BLaER1 (cell line): ENCODE results near the gene SH3PXD2A.

Source experiments
- H3K27ac ChIP-seq: shearing (Covaris generic); formaldehyde crosslinking; 2 replicates; pipeline ENCODE4 v1.8.1; 2022
- H3K27me3 ChIP-seq: shearing (Covaris generic); formaldehyde crosslinking; 2 replicates; pipeline ENCODE4 v1.8.1; 2022
- H3K36me3 ChIP-seq: shearing (Covaris generic); formaldehyde crosslinking; 2 replicates; pipeline ENCODE4 v1.8.1; 2022
- H3K4me1 ChIP-seq: shearing (Covaris generic); formaldehyde crosslinking; 2 replicates; pipeline ENCODE4 v1.8.1; 2022
- H3K4me2 ChIP-seq: shearing (Covaris generic); formaldehyde crosslinking; 2 replicates; pipeline ENCODE4 v1.8.1; 2022
- H3K4me3 ChIP-seq: shearing (Covaris generic); formaldehyde crosslinking; 2 replicates; pipeline ENCODE4 v1.8.1; 2022
- H3K9ac ChIP-seq: shearing (Covaris generic); formaldehyde crosslinking; 2 replicates; pipeline ENCODE4 v1.8.1; 2022
- H3K9me3 ChIP-seq: shearing (Covaris generic); formaldehyde crosslinking; 2 replicates; pipeline ENCODE4 v1.8.1; 2022
- H4K20me1 ChIP-seq: shearing (Covaris generic); formaldehyde crosslinking; 2 replicates; pipeline ENCODE4 v1.8.1; 2022
- Cebpa-rat ChIP-seq: shearing (Covaris generic); IDR thresholded peaks from 2 replicates; pipeline ENCODE4 v1.8.1; 2022

SH3PXD2A gene

GRCh38 chr10:103555712-103556111, 299.7 kb downstream of the SH3PXD2A start:
- no peak for TF ChIP-seq Cebpa-rat
- no peak overlapping the region for H3K27ac ChIP-seq
- H3K4me1 ChIP-seq, result peaks cover 85% of the 10 kb centered on the region
- peak overlapping the region; percentile 53; the same call in 1 of the 2 replicates for H3K9ac ChIP-seq
- H3K9me3 ChIP-seq, result peaks cover under 1% of the 10 kb centered on the region; the same call in 1 of the 2 replicates
- H3K36me3 ChIP-seq, result no peaks in the 10 kb centered on the region
- peak overlapping the region; percentile 94 for H3K4me2 ChIP-seq
- H3K4me3 ChIP-seq, result peak overlapping the region; percentile 62
- H3K27me3 ChIP-seq, result peaks cover 36% of the 10 kb centered on the region
- peaks cover 12% of the 10 kb centered on the region for H4K20me1 ChIP-seq

- Histone ChIP-seq H4K20me1 (peaks cover 12% of the 10 kb centered on the region), H3K4me1 (peaks cover 85% of the 10 kb centered on the region), H3K4me3 (peak overlapping the region; percentile 62), H3K9me3 (no peaks in the 10 kb centered on the region), H3K27ac (no peak overlapping the region), H3K4me2 (peak overlapping the region; percentile 94), H3K9ac (peak overlapping the region; percentile 53; the same call in 1 of the 2 replicates), H3K27me3 (peaks cover 33% of the 10 kb centered on the region), H3K36me3 (no peaks in the 10 kb centered on the region)
- TF ChIP-seq Cebpa-rat, result no peak
Measured at GRCh38 chr10:103555325-103555649, 300.1 kb downstream of the SH3PXD2A start.

- Histone ChIP-seq H3K4me3 (peak overlapping the region; percentile 62), H4K20me1 (peaks cover 12% of the 10 kb centered on the region), H3K9me3 (no peaks in the 10 kb centered on the region), H3K9ac (peak overlapping the region; percentile 53; the same call in 1 of the 2 replicates), H3K27ac (no peak overlapping the region), H3K36me3 (no peaks in the 10 kb centered on the region), H3K4me1 (peaks cover 89% of the 10 kb centered on the region), H3K27me3 (peaks cover 31% of the 10 kb centered on the region), H3K4me2 (peak overlapping the region; percentile 94)
- no peak for TF ChIP-seq Cebpa-rat
Measured at GRCh38 chr10:103554488-103555324, 300.7 kb downstream of the SH3PXD2A start.

GRCh38 chr10:103553743-103554487, 301.5 kb downstream of the SH3PXD2A start:
- Histone ChIP-seq H4K20me1 (peaks cover 8% of the 10 kb centered on the region), H3K27ac (no peak overlapping the region; the same call in 1 of the 2 replicates), H3K4me2 (peak overlapping the region; percentile 94), H3K4me3 (no peak overlapping the region), H3K36me3 (no peaks in the 10 kb centered on the region), H3K9me3 (no peaks in the 10 kb centered on the region), H3K9ac (no peak overlapping the region), H3K27me3 (peaks cover 31% of the 10 kb centered on the region), H3K4me1 (peaks cover 84% of the 10 kb centered on the region)
- TF ChIP-seq Cebpa-rat, result no peak

- Histone ChIP-seq H4K20me1 (no peaks in the 10 kb centered on the region), H3K9ac (no peak overlapping the region), H3K36me3 (no peaks in the 10 kb centered on the region), H3K9me3 (no peaks in the 10 kb centered on the region), H3K27ac (no peak overlapping the region; the same call in 1 of the 2 replicates), H3K4me2 (peak overlapping the region; percentile 94), H3K4me1 (peaks cover 76% of the 10 kb centered on the region), H3K4me3 (no peak overlapping the region), H3K27me3 (peaks cover 31% of the 10 kb centered on the region)
- TF ChIP-seq Cebpa-rat, result no peak
Measured at GRCh38 chr10:103552856-103553742, 302.3 kb downstream of the SH3PXD2A start.

GRCh38 chr10:103551619-103552602, 303.5 kb downstream of the SH3PXD2A start:
- 0 out of 2 replicates have a peak overlapping the region, but pooled peaks have one; percentile 10 for H3K27ac ChIP-seq
- peaks cover 27% of the 10 kb centered on the region for H3K27me3 ChIP-seq
- H3K4me1 ChIP-seq, result peaks cover 72% of the 10 kb centered on the region
- no peak overlapping the region for H3K9ac ChIP-seq
- no peaks in the 10 kb centered on the region for H4K20me1 ChIP-seq
- H3K9me3 ChIP-seq, result no peaks in the 10 kb centered on the region
- no peak for TF ChIP-seq Cebpa-rat
- H3K4me2 ChIP-seq, result peak overlapping the region; percentile 39
- H3K4me3 ChIP-seq, result no peak overlapping the region
- no peaks in the 10 kb centered on the region for H3K36me3 ChIP-seq

GRCh38 chr10:103550229-103550628, 305.1 kb downstream of the SH3PXD2A start:
- no peak for TF ChIP-seq Cebpa-rat
- H3K27me3 ChIP-seq, result peaks cover 10% of the 10 kb centered on the region
- no peaks in the 10 kb centered on the region for H4K20me1 ChIP-seq
- H3K9ac ChIP-seq, result no peak overlapping the region
- H3K9me3 ChIP-seq, result no peaks in the 10 kb centered on the region
- H3K36me3 ChIP-seq, result no peaks in the 10 kb centered on the region
- peak overlapping the region; percentile 38 for H3K4me2 ChIP-seq
- H3K27ac ChIP-seq, result no peak overlapping the region
- no peak overlapping the region for H3K4me3 ChIP-seq
- H3K4me1 ChIP-seq, result peaks cover 63% of the 10 kb centered on the region

- TF ChIP-seq Cebpa-rat, result no peak
- Histone ChIP-seq H4K20me1 (no peaks in the 10 kb centered on the region), H3K36me3 (no peaks in the 10 kb centered on the region), H3K9me3 (no peaks in the 10 kb centered on the region), H3K4me2 (no peak overlapping the region), H3K27me3 (peaks cover 3% of the 10 kb centered on the region), H3K27ac (no peak overlapping the region), H3K4me1 (peaks cover 63% of the 10 kb centered on the region), H3K9ac (no peak overlapping the region), H3K4me3 (no peak overlapping the region)
Measured at GRCh38 chr10:103549349-103549685, 306.1 kb downstream of the SH3PXD2A start.
